Endothelial cell of umbilical vein (primary cell): ENCODE results near the gene CACNB4. TPM values are rescaled to one million over a fixed set of nuclear protein-coding genes. Genes with fewer than 3 reads are reported as not detected.

ENCODE experiments used
- BruUV-seq: library from RNA; stranded (reverse); fragments of 400-500 nt; replicated peaks from 2 replicates; lab custom pipeline; 2021; lab: Mats Ljungman, UMichigan
- CTCF ChIA-PET: fragments of 300-600, 350-600 bp; sonication (Branson Sonifier 250); formaldehyde crosslinking; loops from one replicate; lab custom pipeline; 2021; ENCODE audit warnings: antibody characterized with exemption, inconsistent platforms; lab: Charles Lee
- POLR2A ChIA-PET: fragments of 300-600, 350-600 bp; sonication (Branson Sonifier 250); formaldehyde crosslinking; loops from one replicate; lab custom pipeline; 2021; ENCODE audit warnings: antibody characterized with exemption, inconsistent platforms; lab: Charles Lee
- DNase-seq: peaks from one replicate; pipeline ENCODE4 v3.0.0-alpha.2; 2011; ENCODE audit warnings: low read depth, low spot score
- FAIRE-seq: peaks from 2 replicates; lab custom pipeline; 2011; peaks lifted over from hg19 to GRCh38; lab: Jason Lieb, UNC
- H2AFZ ChIP-seq: 2 replicates; pipeline ENCODE4 v1.6.0; 2012; ENCODE audit warnings: low read depth, low read length, control low read depth, inconsistent platforms
- H3K27ac ChIP-seq: 2 replicates; pipeline ENCODE4 v1.5.1; 2011; ENCODE audit warnings: low read depth, mild to moderate bottlenecking, control low read depth, low read length, moderate library complexity; ENCODE audit not compliant: insufficient read depth
- H3K27me3 ChIP-seq, 2 experiments: 2 replicates each; pipeline versions ENCODE4 v1.6.0 to v1.6.1; 2011; ENCODE audit warnings: low read length in 2 of 2, mixed read lengths in 1 of 2; ENCODE audit not compliant: control insufficient read depth in 2 of 2, insufficient read depth in 2 of 2
- H3K36me3 ChIP-seq, 2 experiments: 2 replicates in 1 of 2; 3 replicates in 1 of 2; pipeline ENCODE4 v1.5.1; 2011; ENCODE audit warnings: low read length in 2 of 2, mild to moderate bottlenecking in 1 of 2, moderate library complexity in 1 of 2; ENCODE audit not compliant: control insufficient read depth in 2 of 2, insufficient read depth in 2 of 2; ENCODE audit errors: extremely low read depth in 1 of 2
- H3K4me1 ChIP-seq: 3 replicates; pipeline ENCODE4 v1.5.1; 2011; ENCODE audit warnings: mild to moderate bottlenecking, low read length; ENCODE audit not compliant: control insufficient read depth, insufficient read depth; ENCODE audit errors: extremely low read depth
- H3K4me2 ChIP-seq: 2 replicates; pipeline ENCODE4 v1.6.1; 2011; ENCODE audit warnings: low read length, control low read depth, mixed read lengths; ENCODE audit not compliant: insufficient read depth
- H3K4me3 ChIP-seq, 3 experiments: fragments of 200-600 bp in 1 of 3; sonication (generic), shearing (Covaris generic) in 1 of 3; replicated peaks in 1 of 3; 2 replicates each; pipeline ENCODE4 v1.5.1; 2011 to 2016; ENCODE audit warnings: control low read depth in 3 of 3, low read length in 3 of 3, mild to moderate bottlenecking in 2 of 3, inconsistent platforms in 1 of 3, low read depth in 1 of 3, moderate library complexity in 1 of 3; ENCODE audit not compliant: insufficient read depth in 1 of 3
- H3K79me2 ChIP-seq: 2 replicates; pipeline ENCODE4 v1.6.0; 2012; ENCODE audit warnings: low read length, inconsistent platforms; ENCODE audit not compliant: control insufficient read depth, insufficient read depth
- H3K9ac ChIP-seq: replicated peaks from 2 replicates; pipeline ENCODE3; 2011; ENCODE audit warnings: low read length, control low read depth; ENCODE audit not compliant: insufficient read depth; ENCODE audit errors: extremely low read depth
- H3K9me1 ChIP-seq: replicated peaks from 3 replicates; pipeline ENCODE4 v1.6.0; 2011; ENCODE audit warnings: mild to moderate bottlenecking, low read length; ENCODE audit not compliant: control insufficient read depth, insufficient read depth; ENCODE audit errors: extremely low read depth
- H3K9me3 ChIP-seq: replicated peaks from 2 replicates; pipeline ENCODE4 v1.5.1; 2012; ENCODE audit warnings: low read length, inconsistent platforms; ENCODE audit not compliant: control insufficient read depth, insufficient read depth
- H4K20me1 ChIP-seq: replicated peaks from 2 replicates; pipeline ENCODE3; 2011; ENCODE audit warnings: mild to moderate bottlenecking, low read length; ENCODE audit not compliant: control insufficient read depth, insufficient read depth; ENCODE audit errors: extremely low read depth
- EZH2 ChIP-seq: IDR thresholded peaks from 2 replicates; pipeline ENCODE4 v1.6.1; 2012; ENCODE audit warnings: borderline replicate concordance, low read depth, mild to moderate bottlenecking, moderate library complexity, low read length, inconsistent platforms; ENCODE audit not compliant: severe bottlenecking
- FOS ChIP-seq: IDR thresholded peaks from 2 replicates; pipeline ENCODE4 v1.6.1; 2011; ENCODE audit warnings: mild to moderate bottlenecking, low read length, moderate library complexity, borderline replicate concordance; ENCODE audit not compliant: insufficient read depth
- GATA2 ChIP-seq: IDR thresholded peaks from 2 replicates; pipeline ENCODE4 v1.7.0; 2011; ENCODE audit warnings: low read depth, mild to moderate bottlenecking, moderate library complexity, mixed read lengths, low read length; ENCODE audit not compliant: insufficient read length, insufficient read depth
- JUN ChIP-seq: IDR thresholded peaks from 2 replicates; pipeline ENCODE4 v1.6.1; 2011; ENCODE audit warnings: borderline replicate concordance, low read depth; ENCODE audit not compliant: insufficient read length, insufficient read depth
- MYC ChIP-seq: IDR thresholded peaks from one replicate; pipeline ENCODE4 v1.6.1; 2011; ENCODE audit warnings: mild to moderate bottlenecking, low read depth, low read length
- POLR2A ChIP-seq: IDR thresholded peaks from 2 replicates; pipeline ENCODE4 v1.6.1; 2012; ENCODE audit warnings: low read depth, mild to moderate bottlenecking, control low read depth, low read length
- POLR2AphosphoS5 ChIP-seq: IDR thresholded peaks from 2 replicates; pipeline ENCODE4 v1.6.1; 2012; ENCODE audit warnings: low read depth, mild to moderate bottlenecking, control low read depth, low read length, moderate library complexity; ENCODE audit not compliant: insufficient read depth
- dilution Hi-C: fragments of 300-500 bp; cut with MboI; formaldehyde crosslinking; loops from one replicate; pipeline ENCODE4 v1.15.0; 2019; ENCODE audit warnings: low sequenced_read_pairs; ENCODE audit not compliant: extremely low pct_ligation_motif_present
- intact Hi-C: fragments of 100-400 bp; cut with micrococcal nuclease; formaldehyde crosslinking; loops from one replicate; pipeline ENCODE4 v1.10.0; 2022
- polyA plus RNA-seq, 4 experiments: library from polyadenylated mRNA; depleted of rRNA in 3 of 4; stranded (reverse) in 3 of 4; unstranded in 1 of 4; fragments of >200 nt; gene quantifications; 2 replicates each; pipeline versions ENCODE4 v1.2.1 to v1.2.3, GENCODE V29; 2011 to 2012; ENCODE audit warnings: missing spikeins in 1 of 4
- total RNA-seq: library from RNA; stranded (reverse); gene quantifications from 2 replicates; pipeline ENCODE4 v1.2.3, GENCODE V29; 2021
- TF ChIP-seq, protein P1 (sequence below): IDR thresholded peaks from 2 replicates; pipeline ENCODE4 v1.6.1; 2011; ENCODE audit not compliant: insufficient read depth, insufficient read length
- TF ChIP-seq, protein P2 (sequence below), 2 donors: IDR thresholded peaks; 1 replicate in 1 of 2; 2 replicates in 1 of 2; pipeline ENCODE4 v1.5.1; 2011; ENCODE audit warnings: low read length in 2 of 2, mild to moderate bottlenecking in 2 of 2, moderate library complexity in 2 of 2, control low read depth in 1 of 2, inconsistent platforms in 1 of 2, low read depth in 1 of 2; ENCODE audit not compliant: insufficient read depth in 1 of 2; ENCODE audit errors: extremely low read depth in 1 of 2

Gene CACNB4
- total and polyA plus RNA-seq, 2 donors (not counting 3 experiments of a cell fraction or from before 2014, with no cell fraction given), result 0.23 to 0.58 TPM

DNA sequence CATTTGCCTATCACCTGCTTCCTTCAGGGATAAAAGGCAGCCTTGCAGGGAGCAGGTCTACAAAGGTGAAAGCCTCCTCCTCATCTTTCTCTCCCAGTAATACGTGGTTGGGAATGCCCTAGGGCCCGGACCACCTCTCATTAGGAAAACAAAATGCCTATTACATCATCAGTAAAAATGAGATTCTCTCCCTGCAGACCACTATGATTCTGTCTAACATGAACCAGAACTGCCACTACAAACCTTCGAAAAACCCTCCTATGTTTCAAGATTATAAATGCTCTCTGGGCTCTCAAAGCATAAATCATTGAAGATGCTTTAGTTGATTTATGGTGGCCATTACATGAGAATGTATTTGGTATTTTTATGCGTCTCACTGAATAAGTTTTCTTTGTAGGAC, 162.2 kb downstream of the CACNB4 start:
- ChIA-PET CTCF (interaction anchor here (1.0 kb wide), 1 partner anchor 128 kb away, joined by 3 read pairs; no protein-coding TSS in a partner anchor), POLR2A (no interaction called here)
- H3K4me2 ChIP-seq, result no peak overlapping the region
- no peak overlapping the region for H3K9ac ChIP-seq
- no TSS peak for BruUV-seq
- dilution Hi-C loops, result no loop called here
- intact Hi-C loops, result no loop called here
- no peaks in the 10 kb centered on the region for H3K79me2 ChIP-seq
- no peak for DNase-seq
- no peak for TF ChIP-seq POLR2A
- no peak for FAIRE-seq
- H3K36me3 ChIP-seq, result no peaks in the 10 kb centered on the region
- H3K27ac ChIP-seq, result no peak overlapping the region
- H3K4me3 ChIP-seq, result no peak overlapping the region
- no peaks in the 10 kb centered on the region for H3K4me1 ChIP-seq
- no peaks in the 10 kb centered on the region for H3K9me1 ChIP-seq
- no peaks in the 10 kb centered on the region for H4K20me1 ChIP-seq
- H3K9me3 ChIP-seq, result no peaks in the 10 kb centered on the region
- H2AFZ ChIP-seq, result no peak overlapping the region
- H3K27me3 ChIP-seq, result peaks cover 16 to 17% of the 10 kb centered on the region in 2 experiments

DNA sequence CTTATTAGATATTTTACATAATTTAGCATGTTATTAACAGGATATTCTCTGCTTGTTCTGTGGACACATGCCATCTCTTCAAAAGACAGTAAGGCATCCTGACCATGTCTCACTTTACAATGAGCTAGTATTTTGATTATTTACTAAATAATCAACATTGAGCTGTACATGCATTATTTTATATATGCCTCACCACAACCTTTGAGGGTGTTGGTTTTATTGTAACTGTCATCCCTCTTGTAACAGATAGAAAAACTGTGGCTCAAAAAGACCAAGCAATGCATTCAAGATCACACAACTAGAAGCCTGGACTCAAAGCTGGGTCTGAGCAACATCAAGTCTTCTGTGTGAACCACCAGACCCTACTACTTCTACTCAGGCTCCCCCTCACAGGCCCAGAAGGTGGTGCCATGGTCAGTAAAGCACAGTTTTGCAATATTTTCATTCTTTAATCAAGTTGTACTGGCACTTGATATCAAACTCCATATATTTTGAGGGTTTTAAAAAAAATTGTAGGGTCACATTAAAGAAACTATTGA, 165.5 kb downstream of the CACNB4 start:
- FAIRE-seq (no peak), DNase-seq (no peak)
- TF ChIP-seq POLR2A (no peak), GATA2 (no peak), FOS (no peak), MYC (no peak), JUN (no peak), POLR2AphosphoS5 (no peak), EZH2 (no peak)
- TF ChIP-seq, protein P1, sequence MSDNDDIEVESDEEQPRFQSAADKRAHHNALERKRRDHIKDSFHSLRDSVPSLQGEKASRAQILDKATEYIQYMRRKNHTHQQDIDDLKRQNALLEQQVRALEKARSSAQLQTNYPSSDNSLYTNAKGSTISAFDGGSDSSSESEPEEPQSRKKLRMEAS, result no peak
- TF ChIP-seq, protein P2, sequence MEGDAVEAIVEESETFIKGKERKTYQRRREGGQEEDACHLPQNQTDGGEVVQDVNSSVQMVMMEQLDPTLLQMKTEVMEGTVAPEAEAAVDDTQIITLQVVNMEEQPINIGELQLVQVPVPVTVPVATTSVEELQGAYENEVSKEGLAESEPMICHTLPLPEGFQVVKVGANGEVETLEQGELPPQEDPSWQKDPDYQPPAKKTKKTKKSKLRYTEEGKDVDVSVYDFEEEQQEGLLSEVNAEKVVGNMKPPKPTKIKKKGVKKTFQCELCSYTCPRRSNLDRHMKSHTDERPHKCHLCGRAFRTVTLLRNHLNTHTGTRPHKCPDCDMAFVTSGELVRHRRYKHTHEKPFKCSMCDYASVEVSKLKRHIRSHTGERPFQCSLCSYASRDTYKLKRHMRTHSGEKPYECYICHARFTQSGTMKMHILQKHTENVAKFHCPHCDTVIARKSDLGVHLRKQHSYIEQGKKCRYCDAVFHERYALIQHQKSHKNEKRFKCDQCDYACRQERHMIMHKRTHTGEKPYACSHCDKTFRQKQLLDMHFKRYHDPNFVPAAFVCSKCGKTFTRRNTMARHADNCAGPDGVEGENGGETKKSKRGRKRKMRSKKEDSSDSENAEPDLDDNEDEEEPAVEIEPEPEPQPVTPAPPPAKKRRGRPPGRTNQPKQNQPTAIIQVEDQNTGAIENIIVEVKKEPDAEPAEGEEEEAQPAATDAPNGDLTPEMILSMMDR (IDR thresholded peaks at IDR 0.05; ENCODE audit: extremely low read depth in 1 of 2, insufficient read depth in 1 of 2, low read depth in 1 of 2, low read length in 2 of 2), result no peak
- H2AFZ ChIP-seq, result no peak overlapping the region
- no peak overlapping the region for H3K27ac ChIP-seq
- H3K79me2 ChIP-seq, result no peaks in the 10 kb centered on the region
- H3K27me3 ChIP-seq, result peaks cover 12 to 13% of the 10 kb centered on the region in 2 experiments
- ChIA-PET POLR2A (no interaction called here), CTCF (interaction anchor here (0.6 to 1.0 kb wide), 3 partner anchors 14 to 475 kb away, joined by 3 read pairs; no protein-coding TSS in a partner anchor)
- no peak overlapping the region for H3K4me2 ChIP-seq
- intact Hi-C loops (no loop called here), dilution Hi-C loops (no loop called here)
- no peaks in the 10 kb centered on the region for H3K9me1 ChIP-seq
- no peaks in the 10 kb centered on the region for H3K4me1 ChIP-seq
- no peaks in the 10 kb centered on the region for H4K20me1 ChIP-seq
- H3K4me3 ChIP-seq, result no peak overlapping the region
- H3K9ac ChIP-seq, result no peak overlapping the region
- no peaks in the 10 kb centered on the region for H3K9me3 ChIP-seq
- H3K36me3 ChIP-seq, result no peaks in the 10 kb centered on the region
- BruUV-seq, result no TSS peak
